ENCODE measurements around the gene DGCR8. TPM values are rescaled to one million over a fixed set of nuclear protein-coding genes. Genes with fewer than 3 reads are reported as not detected.

DGCR8 gene
- polyA plus RNA-seq, 1 experiment: 22.0 TPM

GRCh38 chr22:20102203-20102780, 22.3 kb downstream of the DGCR8 start:
- DNase-seq (ENCODE audit: low read depth, low spot score): no peak
- ChIA-PET POLR2A (no interaction called here), CTCF (no interaction called here)
- no peaks in the 10 kb centered on the region for H3K27me3 ChIP-seq (ENCODE audit: control insufficient read depth, insufficient read depth, low read length)
- no peak overlapping the region for H3K4me3 ChIP-seq (ENCODE audit: low read depth, low read length)
- TF ChIP-seq, protein P1, sequence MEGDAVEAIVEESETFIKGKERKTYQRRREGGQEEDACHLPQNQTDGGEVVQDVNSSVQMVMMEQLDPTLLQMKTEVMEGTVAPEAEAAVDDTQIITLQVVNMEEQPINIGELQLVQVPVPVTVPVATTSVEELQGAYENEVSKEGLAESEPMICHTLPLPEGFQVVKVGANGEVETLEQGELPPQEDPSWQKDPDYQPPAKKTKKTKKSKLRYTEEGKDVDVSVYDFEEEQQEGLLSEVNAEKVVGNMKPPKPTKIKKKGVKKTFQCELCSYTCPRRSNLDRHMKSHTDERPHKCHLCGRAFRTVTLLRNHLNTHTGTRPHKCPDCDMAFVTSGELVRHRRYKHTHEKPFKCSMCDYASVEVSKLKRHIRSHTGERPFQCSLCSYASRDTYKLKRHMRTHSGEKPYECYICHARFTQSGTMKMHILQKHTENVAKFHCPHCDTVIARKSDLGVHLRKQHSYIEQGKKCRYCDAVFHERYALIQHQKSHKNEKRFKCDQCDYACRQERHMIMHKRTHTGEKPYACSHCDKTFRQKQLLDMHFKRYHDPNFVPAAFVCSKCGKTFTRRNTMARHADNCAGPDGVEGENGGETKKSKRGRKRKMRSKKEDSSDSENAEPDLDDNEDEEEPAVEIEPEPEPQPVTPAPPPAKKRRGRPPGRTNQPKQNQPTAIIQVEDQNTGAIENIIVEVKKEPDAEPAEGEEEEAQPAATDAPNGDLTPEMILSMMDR (IDR thresholded peaks at IDR 0.05; ENCODE audit: low read depth, low read length): peak; percentile 3; the same call in 1 of the 2 replicates
- H3K9me3 ChIP-seq (ENCODE audit: control insufficient read depth, insufficient read depth, low read length): no peaks in the 10 kb centered on the region
- H3K27ac ChIP-seq (ENCODE audit: low read depth, low read length): no peak overlapping the region

DNA sequence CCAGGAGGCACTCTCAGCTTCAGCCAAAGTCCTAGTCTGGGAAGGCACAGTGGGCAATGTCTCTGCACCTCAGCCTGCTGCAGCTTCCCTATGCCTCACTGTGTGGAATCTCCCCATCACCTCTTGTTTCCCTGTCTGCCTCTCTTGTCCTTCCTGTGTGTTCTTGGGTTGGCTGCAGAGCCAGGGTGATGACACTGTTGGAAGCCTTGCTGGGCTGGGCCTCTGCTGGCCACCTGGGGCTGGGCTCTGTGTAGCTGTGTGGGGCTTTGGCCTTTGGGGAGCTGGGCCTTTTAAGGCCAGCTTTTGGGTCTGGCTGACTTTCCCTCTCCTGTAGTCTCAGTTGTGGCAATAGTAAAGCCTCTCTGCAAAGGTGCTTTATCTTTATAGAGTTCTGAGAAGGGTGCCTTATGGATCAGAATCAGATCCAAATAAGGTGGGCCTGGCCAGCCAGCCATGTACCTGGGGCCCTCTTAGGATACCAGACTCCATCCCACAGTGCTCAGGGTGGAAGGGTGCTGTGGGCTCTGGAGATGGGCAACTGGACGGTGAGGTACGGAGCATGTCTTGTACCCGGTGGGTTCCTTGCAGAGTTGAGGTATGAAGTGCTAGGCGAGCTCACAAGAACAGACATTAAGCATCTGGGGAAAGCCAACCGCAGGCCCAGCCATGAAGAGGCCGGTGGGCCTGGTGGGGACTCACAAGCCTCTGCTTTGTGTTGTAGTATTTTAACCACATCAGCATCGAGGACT, 25.6 kb downstream of the DGCR8 start:
- ChIA-PET CTCF (no interaction called here), POLR2A (interaction anchor here (1.3 kb wide), 1 partner anchor 11 kb away, joined by 4 read pairs; the partner anchor contains the start of gene TRMT2A)
- H3K9me3 ChIP-seq (ENCODE audit: control insufficient read depth, insufficient read depth, low read length): no peaks in the 10 kb centered on the region
- no peak overlapping the region for H3K4me3 ChIP-seq (ENCODE audit: low read depth, low read length)
- TF ChIP-seq, protein P1 (IDR thresholded peaks at IDR 0.05; ENCODE audit: low read depth, low read length): no peak
- no peak overlapping the region for H3K27ac ChIP-seq (ENCODE audit: low read depth, low read length)
- no peak for DNase-seq (ENCODE audit: low read depth, low spot score)
- no peaks in the 10 kb centered on the region for H3K27me3 ChIP-seq (ENCODE audit: control insufficient read depth, insufficient read depth, low read length)

GRCh38 chr22:20106205-20106848, 26.3 kb downstream of the DGCR8 start:
- Histone ChIP-seq H3K27ac (ENCODE audit: low read depth, low read length) (no peak overlapping the region), H3K4me3 (ENCODE audit: low read depth, low read length) (no peak overlapping the region), H3K9me3 (ENCODE audit: control insufficient read depth, insufficient read depth, low read length) (no peaks in the 10 kb centered on the region), H3K27me3 (ENCODE audit: control insufficient read depth, insufficient read depth, low read length) (no peaks in the 10 kb centered on the region)
- ChIA-PET POLR2A (interaction anchor here (1.3 kb wide), 1 partner anchor 11 kb away, joined by 4 read pairs; the partner anchor contains the start of gene TRMT2A), CTCF (no interaction called here)
- TF ChIP-seq, protein P1 (IDR thresholded peaks at IDR 0.05; ENCODE audit: low read depth, low read length): no peak
- DNase-seq (ENCODE audit: low read depth, low spot score): no peak

GRCh38 chr22:20106849-20107237, 26.8 kb downstream of the DGCR8 start:
- DNase-seq (ENCODE audit: low read depth, low spot score): no peak
- TF ChIP-seq, protein P1 (IDR thresholded peaks at IDR 0.05; ENCODE audit: low read depth, low read length): no peak
- Histone ChIP-seq H3K4me3 (ENCODE audit: low read depth, low read length) (no peak overlapping the region), H3K27ac (ENCODE audit: low read depth, low read length) (no peak overlapping the region), H3K27me3 (ENCODE audit: control insufficient read depth, insufficient read depth, low read length) (no peaks in the 10 kb centered on the region), H3K9me3 (ENCODE audit: control insufficient read depth, insufficient read depth, low read length) (no peaks in the 10 kb centered on the region)
- ChIA-PET CTCF (no interaction called here), POLR2A (no interaction called here)

DNA sequence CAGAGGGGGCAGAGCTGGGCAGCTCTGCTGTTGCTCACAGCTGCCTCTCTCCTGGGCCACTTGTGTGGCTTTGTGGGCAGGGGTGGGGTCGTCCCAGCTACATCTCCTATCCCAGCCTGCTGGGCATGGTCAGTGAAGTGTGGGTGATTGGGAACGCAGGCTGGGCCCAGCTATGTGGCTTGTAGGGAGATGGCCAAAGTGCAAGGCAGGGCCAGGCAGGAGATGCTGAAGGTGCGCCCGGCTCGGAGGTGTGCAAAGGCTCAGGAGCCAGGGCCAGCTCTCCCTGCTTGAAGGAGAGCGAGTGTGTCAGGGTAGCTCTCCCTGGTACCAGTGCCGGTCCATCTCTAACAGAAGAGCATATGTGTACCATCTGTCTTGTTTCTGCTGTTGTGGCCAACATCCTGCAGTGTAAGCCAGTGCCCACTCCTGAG, 27.4 kb downstream of the DGCR8 start:
- POLR2A ChIA-PET: no interaction called here
- CTCF ChIA-PET: no interaction called here
- Histone ChIP-seq H3K9me3 (ENCODE audit: control insufficient read depth, insufficient read depth, low read length) (no peaks in the 10 kb centered on the region), H3K27me3 (ENCODE audit: control insufficient read depth, insufficient read depth, low read length) (no peaks in the 10 kb centered on the region), H3K27ac (ENCODE audit: low read depth, low read length) (no peak overlapping the region), H3K4me3 (ENCODE audit: low read depth, low read length) (no peak overlapping the region)
- no peak for DNase-seq (ENCODE audit: low read depth, low spot score)
- TF ChIP-seq, protein P1 (IDR thresholded peaks at IDR 0.05; ENCODE audit: low read depth, low read length): no peak

Measured in AG04450 (cell line).